GM23248 (cell line): Measurements from ENCODE around the gene RC3H2. TPM values are rescaled to one million over a fixed set of nuclear protein-coding genes. Genes with fewer than 3 reads are reported as not detected.
A peak's percentile ranks its signal among the peaks of the same experiment; 100 is the strongest.

Source experiments
- DNase-seq: peaks from one replicate; pipeline ENCODE4 v3.0.0-alpha.2; 2015
- H2AFZ ChIP-seq: fragments of 200-600 bp; sonication (generic); 2 replicates; pipeline ENCODE4 v1.6.1; 2016; ENCODE audit warnings: antibody characterized with exemption
- H3F3A ChIP-seq: fragments of 200-600 bp; sonication (generic); 2 replicates; pipeline ENCODE4 v1.6.1; 2016; ENCODE audit warnings: mild to moderate bottlenecking, antibody characterized with exemption, mixed run types; ENCODE audit not compliant: insufficient read depth
- H3K27ac ChIP-seq: fragments of 200-600 bp; sonication (generic); 2 replicates; pipeline ENCODE4 v1.5.1; 2016; ENCODE audit warnings: mild to moderate bottlenecking
- H3K27me3 ChIP-seq: fragments of 200-600 bp; sonication (generic); replicated peaks from 2 replicates; pipeline ENCODE4 v1.6.1; 2016; ENCODE audit warnings: mild to moderate bottlenecking; ENCODE audit not compliant: insufficient read depth
- H3K36me3 ChIP-seq: fragments of 200-600 bp; sonication (generic); 2 replicates; pipeline ENCODE4 v1.6.1; 2016; ENCODE audit warnings: low read depth, mild to moderate bottlenecking
- H3K4me1 ChIP-seq: fragments of 200-600 bp; sonication (generic); 2 replicates; pipeline ENCODE4 v1.6.1; 2016; ENCODE audit warnings: mild to moderate bottlenecking; ENCODE audit not compliant: insufficient read depth
- H3K4me2 ChIP-seq: fragments of 200-600 bp; sonication (generic); one replicate; pipeline ENCODE4 v1.6.1; 2016; ENCODE audit warnings: mild to moderate bottlenecking; ENCODE audit not compliant: unreplicated experiment
- H3K4me3 ChIP-seq: fragments of 200-600 bp; sonication (generic); 2 replicates; pipeline ENCODE4 v1.5.1; 2016; ENCODE audit warnings: mild to moderate bottlenecking
- H3K79me2 ChIP-seq: fragments of 200-600 bp; sonication (generic); 2 replicates; pipeline ENCODE4 v1.6.1; 2016; ENCODE audit warnings: mild to moderate bottlenecking; ENCODE audit not compliant: insufficient read depth
- H3K9ac ChIP-seq: fragments of 200-600 bp; sonication (generic); 2 replicates; pipeline ENCODE4 v1.6.1; 2016; ENCODE audit warnings: mild to moderate bottlenecking
- H3K9me2 ChIP-seq: fragments of 200-600 bp; sonication (generic); 2 replicates; pipeline ENCODE4 v1.6.1; 2016; ENCODE audit warnings: mixed run types, mild to moderate bottlenecking, moderate library complexity; ENCODE audit not compliant: insufficient read depth
- H3K9me3 ChIP-seq: fragments of 200-600 bp; sonication (generic); one replicate; pipeline ENCODE4 v1.6.1; 2017; ENCODE audit warnings: low read depth
- H4K20me1 ChIP-seq: fragments of 200-600 bp; sonication (generic); 2 replicates; pipeline ENCODE4 v1.6.0; 2016; ENCODE audit not compliant: insufficient read depth
- EZH2 ChIP-seq: fragments of 200-600 bp; sonication (generic); IDR thresholded peaks from 2 replicates; pipeline ENCODE4 v1.6.1; 2018; ENCODE audit warnings: antibody characterized with exemption, mild to moderate bottlenecking; ENCODE audit not compliant: insufficient read depth, poor library complexity, severe bottlenecking
- EZH2phosphoT487 ChIP-seq: fragments of 200-600 bp; sonication (generic); IDR thresholded peaks from 2 replicates; pipeline ENCODE4 v1.6.1; 2018; ENCODE audit warnings: antibody characterized with exemption, moderate library complexity, mild to moderate bottlenecking, low read depth; ENCODE audit not compliant: insufficient read depth
- WGBS, 2 experiments: methylation state at CpG; one replicate each; pipeline ENCODE4 v1.1.6; 2015 to 2017; ENCODE audit warnings: low lambda C conversion rate in 2 of 2, low coverage in 1 of 2; ENCODE audit errors: missing lambda C conversion rate in 2 of 2; 5-methylcytosine and 5-hydroxymethylcytosine counted together
- in situ Hi-C: fragments of 300-500 bp; cut with MboI; formaldehyde crosslinking; loops from 2 replicates; pipeline ENCODE4 v1.15.0; 2020
- polyA plus RNA-seq: library from polyadenylated mRNA; unstranded; fragments of >200 nt; fragmentation: Nextera tagmentation; extraction: Ambion mirVana; gene quantifications from 2 replicates; pipeline ENCODE4 v1.2.1, GENCODE V29; 2016
- total RNA-seq: library from RNA; depleted of rRNA; stranded (reverse); fragments of >200 nt; shearing (Covaris generic); gene quantifications from 2 replicates; pipeline ENCODE4 v1.2.3, GENCODE V29; 2014

The RC3H2 gene
- total and polyA plus RNA-seq, 2 experiments from 2014 or later = 22.1 to 26.8 TPM

GRCh38 chr9:122900791-122901190, 4.4 kb downstream of the RC3H2 start:
- Histone ChIP-seq H3K79me2 (peaks cover 93% of the 10 kb centered on the region), H3F3A (peaks cover 46% of the 10 kb centered on the region), H3K27me3 (no peaks in the 10 kb centered on the region), H3K4me3 (peak overlapping the region; percentile 55), H3K4me2 (peak overlapping the region; percentile 75), H3K9me2 (no peaks in the 10 kb centered on the region), H3K9ac (peak overlapping the region; percentile 43), H3K27ac (peak overlapping the region; percentile 15; the same call in 1 of the 2 replicates), H3K36me3 (peaks cover 14% of the 10 kb centered on the region), H3K9me3 (no peaks in the 10 kb centered on the region), H2AFZ (no peak overlapping the region), H3K4me1 (peaks cover 41% of the 10 kb centered on the region), H4K20me1 (peaks cover 7% of the 10 kb centered on the region; the same call in 1 of the 2 replicates)
- in situ Hi-C loops = no loop called here
- WGBS, 2 experiments = 70 to 72% methylated on average over 2 of the region's 2 CpGs
- TF ChIP-seq EZH2phosphoT487 (no peak), EZH2 (no peak)
- DNase-seq = peak; percentile 58

GRCh38 chr9:122897969-122898368, 7.2 kb downstream of the RC3H2 start:
- WGBS, 2 experiments = 100% methylated on average over 1 of the region's 1 CpG
- peak; percentile 70 for DNase-seq

GRCh38 chr9:122888480-122888879, 16.7 kb downstream of the RC3H2 start:
- Histone ChIP-seq H3K36me3 (peaks cover 76% of the 10 kb centered on the region), H3K9me2 (no peaks in the 10 kb centered on the region; the same call in 1 of the 2 replicates), H3K4me2 (no peak overlapping the region), H3K9me3 (no peaks in the 10 kb centered on the region), H3K4me1 (no peaks in the 10 kb centered on the region), H2AFZ (no peak overlapping the region), H3K4me3 (no peak overlapping the region), H3K27me3 (no peaks in the 10 kb centered on the region), H3K9ac (no peak overlapping the region), H3K27ac (no peak overlapping the region), H3F3A (0 out of 2 replicates have a peak, but pooled peaks cover 8% of the 10 kb centered on the region), H4K20me1 (no peaks in the 10 kb centered on the region; the same call in 1 of the 2 replicates), H3K79me2 (peaks cover 42% of the 10 kb centered on the region)
- in situ Hi-C loops = no loop called here
- WGBS, 2 experiments = 64% methylated on average over 3 of the region's 3 CpGs
- TF ChIP-seq EZH2phosphoT487 = no peak
- TF ChIP-seq EZH2 = no peak
- no peak for DNase-seq

More at GRCh38 chr9:122897969-122898368, 7.2 kb downstream of the RC3H2 start:
- no peak overlapping the region for H3K9ac ChIP-seq
- H3K9me2 ChIP-seq = no peaks in the 10 kb centered on the region
- no peak overlapping the region for H3K4me3 ChIP-seq
- in situ Hi-C loops = no loop called here
- H4K20me1 ChIP-seq = peaks cover 11% of the 10 kb centered on the region; the same call in 1 of the 2 replicates
- H3K27me3 ChIP-seq = no peaks in the 10 kb centered on the region
- H3K36me3 ChIP-seq = peaks cover 38% of the 10 kb centered on the region
- peaks cover 28% of the 10 kb centered on the region for H3F3A ChIP-seq
- peak overlapping the region; percentile 28; the same call in 1 of the 2 replicates for H3K27ac ChIP-seq
- H3K79me2 ChIP-seq = peaks cover 100% of the 10 kb centered on the region
- H3K4me1 ChIP-seq = peaks cover 36% of the 10 kb centered on the region
- no peaks in the 10 kb centered on the region for H3K9me3 ChIP-seq
- H3K4me2 ChIP-seq = peak overlapping the region; percentile 38
- H2AFZ ChIP-seq = no peak overlapping the region
- TF ChIP-seq EZH2phosphoT487 (no peak), EZH2 (no peak)

- DNase-seq = no peak
- no peaks in the 10 kb centered on the region for H3K9me2 ChIP-seq
- H3K27me3 ChIP-seq = no peaks in the 10 kb centered on the region
- TF ChIP-seq EZH2phosphoT487 (no peak), EZH2 (no peak)
- no peaks in the 10 kb centered on the region for H4K20me1 ChIP-seq
- H2AFZ ChIP-seq = no peak overlapping the region
- H3F3A ChIP-seq = no peaks in the 10 kb centered on the region
- no peak overlapping the region for H3K27ac ChIP-seq
- H3K36me3 ChIP-seq = peaks cover 72% of the 10 kb centered on the region
- H3K79me2 ChIP-seq = peaks cover 29% of the 10 kb centered on the region
- WGBS, 2 experiments = 96 to 99% methylated on average over 2 of the region's 2 CpGs
- H3K4me3 ChIP-seq = no peak overlapping the region
- H3K9ac ChIP-seq = no peak overlapping the region
- H3K4me2 ChIP-seq = no peak overlapping the region
- H3K4me1 ChIP-seq = no peaks in the 10 kb centered on the region
- no peaks in the 10 kb centered on the region for H3K9me3 ChIP-seq
- in situ Hi-C loops = no loop called here
Observed at GRCh38 chr9:122883125-122883524, 22.0 kb downstream of the RC3H2 start.

- Histone ChIP-seq H3K4me1 (no peaks in the 10 kb centered on the region), H2AFZ (no peak overlapping the region), H3K9me3 (no peaks in the 10 kb centered on the region), H3F3A (peaks cover 7% of the 10 kb centered on the region; the same call in 1 of the 2 replicates), H3K79me2 (peaks cover 34% of the 10 kb centered on the region), H3K36me3 (peaks cover 83% of the 10 kb centered on the region), H4K20me1 (no peaks in the 10 kb centered on the region), H3K9ac (no peak overlapping the region), H3K9me2 (no peaks in the 10 kb centered on the region), H3K4me2 (no peak overlapping the region), H3K27ac (no peak overlapping the region), H3K27me3 (no peaks in the 10 kb centered on the region), H3K4me3 (no peak overlapping the region)
- TF ChIP-seq EZH2phosphoT487 (no peak), EZH2 (no peak)
- in situ Hi-C loops = no loop called here
- WGBS, 2 experiments = 44 to 65% methylated on average over 2 of the region's 2 CpGs
- DNase-seq = no peak
Observed at GRCh38 chr9:122879443-122879842, 25.7 kb downstream of the RC3H2 start.
